K562 (cell line): ENCODE results near the gene OPA3. TPM values are rescaled to one million over a fixed set of nuclear protein-coding genes. Genes with fewer than 3 reads are reported as not detected.

Experiments
- FIP1L1 ChIP-seq: fragments of 200-400 bp; formaldehyde crosslinking; IDR thresholded peaks from 2 replicates; pipeline ENCODE4 v1.6.1; 2018; ENCODE audit warnings: mild to moderate bottlenecking, low read depth, low read length; ENCODE audit not compliant: poor library complexity, severe bottlenecking
- FOXA3 ChIP-seq, 2 experiments: fragments of 450-650 bp in 1 of 2; sonication (generic) in 1 of 2; formaldehyde crosslinking; IDR thresholded peaks in 1 of 2; conservative IDR thresholded peaks in 1 of 2; 2 replicates each; pipeline versions ENCODE4 v1.4.0 to v1.8.0; 2020 to 2022; ENCODE audit warnings: mild to moderate bottlenecking in 2 of 2, missing genetic modification reagents in 1 of 2
- HNRNPL ChIP-seq: fragments of 200-400 bp; formaldehyde crosslinking; IDR thresholded peaks from 2 replicates; pipeline ENCODE4 v1.6.1; 2017; ENCODE audit warnings: low read depth, mild to moderate bottlenecking, low read length
- KDM1A ChIP-seq, 2 experiments: fragments of 450-650 bp; IDR thresholded peaks; 2 replicates each; pipeline ENCODE4 v1.6.1; 2016; ENCODE audit warnings: mild to moderate bottlenecking in 2 of 2
- KDM4B ChIP-seq, 2 experiments: fragments of 450-650 bp in 1 of 2; sonication (generic) in 1 of 2; IDR thresholded peaks; 2 replicates each; pipeline ENCODE4 v1.6.1; 2016 to 2017; ENCODE audit warnings: borderline replicate concordance in 2 of 2, antibody characterized with exemption in 1 of 2, low read depth in 1 of 2, mild to moderate bottlenecking in 1 of 2
- MXI1 ChIP-seq: IDR thresholded peaks from 2 replicates; pipeline ENCODE4 v1.6.1; 2011; ENCODE audit warnings: low read depth, mild to moderate bottlenecking, improper control_type of control experiment, low read length
- NONO ChIP-seq, 2 experiments: fragments of 200-400 bp in 1 of 2; fragments of 450-650 bp in 1 of 2; formaldehyde crosslinking in 1 of 2; IDR thresholded peaks; 2 replicates each; pipeline ENCODE4 v1.6.1; 2017; ENCODE audit warnings: low read depth in 2 of 2, mild to moderate bottlenecking in 2 of 2, moderate library complexity in 2 of 2, low read length in 1 of 2
- PURB ChIP-seq: sonication (generic); formaldehyde crosslinking; IDR thresholded peaks from 2 replicates; pipeline ENCODE4 v1.9.0; 2021; ENCODE audit warnings: low read depth, mild to moderate bottlenecking, missing genetic modification reagents
- RBFOX2 ChIP-seq: fragments of 200-400 bp; formaldehyde crosslinking; IDR thresholded peaks from 2 replicates; pipeline ENCODE4 v1.6.1; 2017; ENCODE audit warnings: low read depth, mild to moderate bottlenecking, low read length, moderate library complexity
- TEAD2 ChIP-seq: fragments of 450-650 bp; IDR thresholded peaks from 2 replicates; pipeline ENCODE4 v1.6.1; 2016; ENCODE audit warnings: missing genetic modification characterization, control low read depth, missing compliant biosample characterization
- XRCC5 ChIP-seq: fragments of 200-400 bp; formaldehyde crosslinking; IDR thresholded peaks from 2 replicates; pipeline ENCODE4 v1.6.1; 2017; ENCODE audit warnings: low read depth, mild to moderate bottlenecking, low read length
- ZBED1 ChIP-seq: IDR thresholded peaks from 2 replicates; pipeline ENCODE4 v1.6.1; 2014
- ZBTB17 ChIP-seq: fragments of 450-650 bp; formaldehyde crosslinking; IDR thresholded peaks from 2 replicates; pipeline ENCODE4 v1.4.0; 2020; ENCODE audit warnings: mild to moderate bottlenecking
- ZBTB7A ChIP-seq: IDR thresholded peaks from 2 replicates; pipeline ENCODE4 v1.6.1; 2011; ENCODE audit warnings: low read depth, mild to moderate bottlenecking, low read length, moderate library complexity, borderline replicate concordance; ENCODE audit not compliant: control insufficient read depth
- ZC3H4 ChIP-seq: sonication (generic); formaldehyde crosslinking; IDR thresholded peaks from 2 replicates; pipeline ENCODE4 v1.9.0; 2021; ENCODE audit warnings: missing genetic modification reagents, borderline replicate concordance
- ZNF134 ChIP-seq: fragments of 250-450 bp; sonication (Bioruptor Pico); conservative IDR thresholded peaks from 2 replicates; pipeline ENCODE4 v1.4.0; 2020
- ZNF197 ChIP-seq: fragments of 200-800 bp; sonication (Bioruptor generic); IDR thresholded peaks from 2 replicates; pipeline ENCODE4 v1.6.1; 2016; ENCODE audit warnings: low read depth, missing genetic modification characterization, missing compliant biosample characterization
- ZNF354B ChIP-seq: fragments of 250-450 bp; sonication (Bioruptor Pico); IDR thresholded peaks from 2 replicates; pipeline ENCODE4 v1.4.0; 2020
- ZNF444 ChIP-seq: fragments of 250-450 bp; sonication (Bioruptor Pico); IDR thresholded peaks from 2 replicates; pipeline ENCODE4 v1.4.0; 2020; ENCODE audit warnings: mild to moderate bottlenecking, moderate library complexity
- polyA plus RNA-seq, 8 experiments: library from polyadenylated mRNA; depleted of rRNA in 4 of 8; stranded (reverse) in 5 of 8; unstranded in 3 of 8; fragments of >200 nt; fragmentation: Nextera tagmentation in 2 of 8; fragmentation: Illumina TruSeq in 1 of 8; extraction: Ambion mirVana in 2 of 8; extraction: Trizol in 1 of 8; gene quantifications; 2 replicates each; pipeline versions ENCODE4 v1.2.1 to v1.2.3, GENCODE V29; 2011 to 2014; ENCODE audit warnings: inconsistent platforms in 1 of 8, missing spikeins in 1 of 8
- total RNA-seq, 7 experiments: library from RNA; depleted of rRNA in 6 of 7; stranded (reverse); fragments of >200 nt in 6 of 7; fragmentation: Illumina TruSeq in 2 of 7; extraction: Trizol in 2 of 7; gene quantifications; 2 replicates each; pipeline versions ENCODE4 v1.2.1 to v1.2.3, GENCODE V29; 2011 to 2021; ENCODE audit warnings: low replicate concordance in 1 of 7
- TF ChIP-seq, protein P1 (sequence below): fragments of 450-650 bp; formaldehyde crosslinking; IDR thresholded peaks from 2 replicates; pipeline ENCODE4 v1.4.0; 2020; ENCODE audit warnings: mild to moderate bottlenecking, moderate library complexity
- TF ChIP-seq, protein P2 (sequence below): fragments of 250-450 bp; sonication (Bioruptor Pico); IDR thresholded peaks from 2 replicates; pipeline ENCODE4 v1.5.0; 2021; ENCODE audit warnings: mild to moderate bottlenecking, moderate library complexity
- TF ChIP-seq, protein P3 (sequence below), 2 experiments: IDR thresholded peaks; 2 replicates each; pipeline ENCODE4 v1.6.1; 2012; ENCODE audit warnings: improper control_type of control experiment in 2 of 2, low read depth in 2 of 2, low read length in 2 of 2, borderline replicate concordance in 1 of 2

Gene OPA3
- total and polyA plus RNA-seq, 9 of the 15 experiments (the other 6 are each of a cell fraction or from before 2014, with no cell fraction given), result 1.4 to 18.8 (median 9.0) TPM

DNA sequence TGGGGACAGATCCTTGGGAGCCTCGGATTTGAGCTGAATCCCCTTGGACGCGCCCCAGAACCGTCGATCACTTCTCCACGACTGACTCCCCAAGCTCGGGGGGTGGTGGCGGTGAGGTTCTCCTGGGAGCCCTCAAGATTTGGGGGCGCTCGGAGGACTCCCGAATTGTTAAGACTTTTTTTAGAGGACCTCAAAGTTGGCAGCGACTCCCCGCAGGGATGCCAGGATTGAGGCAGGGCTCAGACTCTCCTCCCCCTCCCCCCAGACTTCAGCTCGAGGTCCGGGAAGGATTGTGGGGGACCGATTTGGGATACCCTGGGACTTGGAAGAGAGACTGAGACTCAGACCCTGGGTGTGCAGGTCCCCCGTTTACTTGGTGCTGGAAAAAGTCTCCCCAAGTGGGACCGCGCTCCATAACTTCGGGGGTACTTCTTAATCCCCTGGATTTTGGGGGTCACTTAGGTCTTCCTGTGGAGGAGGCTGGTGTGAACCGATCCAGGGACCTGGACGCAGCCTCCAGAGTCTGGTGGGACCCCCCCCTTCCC, 76.7 kb downstream of the OPA3 start (continued):
- 0 out of 4 replicates have a peak, but pooled peaks of 1 of the 2 experiments have one; percentile 21 for TF ChIP-seq FOXA3 (CRISPR knock-in tag; conservative IDR thresholded peaks at IDR 0.05 in 1 of 2, IDR thresholded peaks at IDR 0.05 in 1 of 2)
- TF ChIP-seq, protein P1, sequence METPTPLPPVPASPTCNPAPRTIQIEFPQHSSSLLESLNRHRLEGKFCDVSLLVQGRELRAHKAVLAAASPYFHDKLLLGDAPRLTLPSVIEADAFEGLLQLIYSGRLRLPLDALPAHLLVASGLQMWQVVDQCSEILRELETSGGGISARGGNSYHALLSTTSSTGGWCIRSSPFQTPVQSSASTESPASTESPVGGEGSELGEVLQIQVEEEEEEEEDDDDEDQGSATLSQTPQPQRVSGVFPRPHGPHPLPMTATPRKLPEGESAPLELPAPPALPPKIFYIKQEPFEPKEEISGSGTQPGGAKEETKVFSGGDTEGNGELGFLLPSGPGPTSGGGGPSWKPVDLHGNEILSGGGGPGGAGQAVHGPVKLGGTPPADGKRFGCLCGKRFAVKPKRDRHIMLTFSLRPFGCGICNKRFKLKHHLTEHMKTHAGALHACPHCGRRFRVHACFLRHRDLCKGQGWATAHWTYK (CRISPR knock-in tag), result no peak
- TF ChIP-seq NONO (IDR thresholded peaks at IDR 0.05; ENCODE audit: low read depth in 2 of 2, low read length in 1 of 2), result no peak
- TF ChIP-seq KDM1A (IDR thresholded peaks at IDR 0.05), result peak in 1 of 2 experiments; percentile 66; a peak in 2 of 4 replicates
- 0 out of 2 replicates have a peak, but pooled peaks have one; percentile 67 for TF ChIP-seq ZC3H4 (CRISPR knock-in tag)
- no peak for TF ChIP-seq KDM4B (IDR thresholded peaks at IDR 0.05; ENCODE audit: borderline replicate concordance in 2 of 2, low read depth in 1 of 2)
- TF ChIP-seq ZNF134, result no peak
- TF ChIP-seq ZBED1, result no peak
- TF ChIP-seq, protein P2, sequence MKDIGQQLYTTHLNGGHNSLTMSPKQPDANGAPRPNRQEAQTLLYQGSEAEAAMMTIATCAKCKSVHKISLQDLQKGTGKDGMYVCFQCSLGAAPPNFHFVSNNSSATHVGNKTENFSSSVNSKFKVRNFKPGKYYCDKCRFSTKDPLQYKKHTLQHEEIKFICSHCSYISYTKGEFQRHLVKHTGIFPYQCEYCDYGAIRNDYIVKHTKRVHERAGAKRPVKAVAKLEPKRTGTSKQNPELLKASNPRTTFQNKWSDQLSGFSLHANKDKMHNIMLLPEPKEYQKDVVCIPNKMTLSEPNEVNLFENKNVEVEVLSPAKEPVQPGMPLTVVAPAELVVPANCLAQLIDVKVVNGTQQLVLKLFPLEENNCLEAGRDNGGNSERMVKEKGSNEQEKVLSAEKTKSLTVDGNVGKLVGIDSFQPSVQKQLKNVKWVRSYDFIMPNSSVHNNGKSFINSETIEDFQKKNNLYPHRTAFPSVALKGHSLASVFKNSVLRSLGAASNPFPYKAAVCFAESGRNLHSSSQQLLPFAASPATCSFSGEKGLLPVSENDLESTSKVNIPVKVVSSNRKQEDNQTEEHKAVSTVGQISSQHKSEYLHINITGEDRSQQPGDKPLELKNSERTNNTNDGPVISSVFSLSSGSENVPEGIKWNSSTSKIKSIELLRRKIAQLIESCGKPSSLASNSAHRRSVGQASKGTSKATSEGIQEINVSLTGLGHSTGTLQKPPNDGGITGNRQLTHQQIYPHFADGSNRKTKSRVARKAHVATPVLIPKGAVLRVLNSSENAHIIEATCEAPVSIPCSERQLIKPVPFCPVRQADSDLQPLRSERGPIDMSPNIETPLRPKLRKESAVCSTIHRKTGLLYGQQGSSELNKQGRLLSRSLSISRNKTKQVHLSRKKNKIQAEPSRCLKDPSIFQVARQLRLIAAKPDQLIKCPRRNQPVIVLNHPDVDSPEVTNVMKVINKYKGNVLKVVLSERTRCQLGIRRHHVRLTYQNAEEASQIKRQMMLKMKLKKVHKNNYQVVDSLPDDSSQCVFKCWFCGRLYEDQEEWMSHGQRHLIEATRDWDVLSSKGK (CRISPR knock-in tag), result no peak
- peak; percentile 59 for TF ChIP-seq RBFOX2
- TF ChIP-seq TEAD2 (tag), result no peak
- TF ChIP-seq, protein P3, sequence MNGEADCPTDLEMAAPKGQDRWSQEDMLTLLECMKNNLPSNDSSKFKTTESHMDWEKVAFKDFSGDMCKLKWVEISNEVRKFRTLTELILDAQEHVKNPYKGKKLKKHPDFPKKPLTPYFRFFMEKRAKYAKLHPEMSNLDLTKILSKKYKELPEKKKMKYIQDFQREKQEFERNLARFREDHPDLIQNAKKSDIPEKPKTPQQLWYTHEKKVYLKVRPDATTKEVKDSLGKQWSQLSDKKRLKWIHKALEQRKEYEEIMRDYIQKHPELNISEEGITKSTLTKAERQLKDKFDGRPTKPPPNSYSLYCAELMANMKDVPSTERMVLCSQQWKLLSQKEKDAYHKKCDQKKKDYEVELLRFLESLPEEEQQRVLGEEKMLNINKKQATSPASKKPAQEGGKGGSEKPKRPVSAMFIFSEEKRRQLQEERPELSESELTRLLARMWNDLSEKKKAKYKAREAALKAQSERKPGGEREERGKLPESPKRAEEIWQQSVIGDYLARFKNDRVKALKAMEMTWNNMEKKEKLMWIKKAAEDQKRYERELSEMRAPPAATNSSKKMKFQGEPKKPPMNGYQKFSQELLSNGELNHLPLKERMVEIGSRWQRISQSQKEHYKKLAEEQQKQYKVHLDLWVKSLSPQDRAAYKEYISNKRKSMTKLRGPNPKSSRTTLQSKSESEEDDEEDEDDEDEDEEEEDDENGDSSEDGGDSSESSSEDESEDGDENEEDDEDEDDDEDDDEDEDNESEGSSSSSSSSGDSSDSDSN (IDR thresholded peaks at IDR 0.05; ENCODE audit: borderline replicate concordance in 1 of 2, low read depth in 2 of 2, low read length in 2 of 2), result 0 out of 4 replicates have a peak, but pooled peaks of 1 of the 2 experiments have one; percentile 9
- TF ChIP-seq MXI1, result no peak
- TF ChIP-seq ZBTB7A, result no peak
- peak; percentile 41; the same call in 1 of the 2 replicates for TF ChIP-seq ZNF444
- no peak for TF ChIP-seq ZNF197 (CRISPR knock-in tag)
- TF ChIP-seq PURB (CRISPR knock-in tag), result no peak
- no peak for TF ChIP-seq ZBTB17
- TF ChIP-seq HNRNPL, result no peak
- TF ChIP-seq FIP1L1, result no peak
- no peak for TF ChIP-seq XRCC5
- no peak for TF ChIP-seq ZNF354B (CRISPR knock-in tag)
